ENCODE measurements around the gene VPS26A. TPM values are rescaled to one million over a fixed set of nuclear protein-coding genes. Genes with fewer than 3 reads are reported as not detected.

Gene VPS26A
- total RNA-seq, 1 experiment from 2014 or later = 37.4 TPM

DNA sequence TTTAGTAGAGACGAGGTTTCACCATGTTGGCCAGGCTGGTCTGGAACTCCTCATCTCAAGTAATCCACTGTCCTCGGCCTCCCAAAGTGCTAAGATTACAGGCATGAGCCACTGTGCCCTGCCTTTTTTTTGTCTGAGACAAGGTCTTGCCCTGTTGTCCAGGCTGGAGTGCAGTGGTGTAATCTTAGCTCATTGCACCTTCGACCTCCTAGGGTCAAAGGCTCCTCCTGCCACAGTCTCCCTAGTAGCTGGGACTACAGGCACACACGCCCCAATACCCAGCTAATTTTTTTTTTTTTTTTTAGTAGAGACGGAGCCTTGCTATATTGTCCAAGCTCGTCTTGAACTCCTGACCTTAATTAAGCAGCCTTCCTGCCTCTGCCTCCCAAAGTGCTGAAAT, 29.2 kb downstream of the VPS26A start:
- ATAC-seq = no peak
- ChIA-PET CTCF (no interaction called here), POLR2A (no interaction called here)
- Mint-ChIP-seq H3K27me3 (ENCODE audit: low read depth) (no peaks in the 10 kb centered on the region), H3K4me1 (no peaks in the 10 kb centered on the region), H3K4me3 (no peak overlapping the region), H3K27ac (no peak overlapping the region), H3K36me3 (peaks cover 9% of the 10 kb centered on the region), H3K9me3 (no peaks in the 10 kb centered on the region)
- no peak for DNase-seq (ENCODE audit: low spot score)
- TF ChIP-seq, protein P1, sequence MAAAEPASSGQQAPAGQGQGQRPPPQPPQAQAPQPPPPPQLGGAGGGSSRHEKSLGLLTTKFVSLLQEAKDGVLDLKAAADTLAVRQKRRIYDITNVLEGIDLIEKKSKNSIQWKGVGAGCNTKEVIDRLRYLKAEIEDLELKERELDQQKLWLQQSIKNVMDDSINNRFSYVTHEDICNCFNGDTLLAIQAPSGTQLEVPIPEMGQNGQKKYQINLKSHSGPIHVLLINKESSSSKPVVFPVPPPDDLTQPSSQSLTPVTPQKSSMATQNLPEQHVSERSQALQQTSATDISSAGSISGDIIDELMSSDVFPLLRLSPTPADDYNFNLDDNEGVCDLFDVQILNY (CRISPR knock-in tag; IDR thresholded peaks at IDR 0.05) = no peak
- TF ChIP-seq, protein P2, sequence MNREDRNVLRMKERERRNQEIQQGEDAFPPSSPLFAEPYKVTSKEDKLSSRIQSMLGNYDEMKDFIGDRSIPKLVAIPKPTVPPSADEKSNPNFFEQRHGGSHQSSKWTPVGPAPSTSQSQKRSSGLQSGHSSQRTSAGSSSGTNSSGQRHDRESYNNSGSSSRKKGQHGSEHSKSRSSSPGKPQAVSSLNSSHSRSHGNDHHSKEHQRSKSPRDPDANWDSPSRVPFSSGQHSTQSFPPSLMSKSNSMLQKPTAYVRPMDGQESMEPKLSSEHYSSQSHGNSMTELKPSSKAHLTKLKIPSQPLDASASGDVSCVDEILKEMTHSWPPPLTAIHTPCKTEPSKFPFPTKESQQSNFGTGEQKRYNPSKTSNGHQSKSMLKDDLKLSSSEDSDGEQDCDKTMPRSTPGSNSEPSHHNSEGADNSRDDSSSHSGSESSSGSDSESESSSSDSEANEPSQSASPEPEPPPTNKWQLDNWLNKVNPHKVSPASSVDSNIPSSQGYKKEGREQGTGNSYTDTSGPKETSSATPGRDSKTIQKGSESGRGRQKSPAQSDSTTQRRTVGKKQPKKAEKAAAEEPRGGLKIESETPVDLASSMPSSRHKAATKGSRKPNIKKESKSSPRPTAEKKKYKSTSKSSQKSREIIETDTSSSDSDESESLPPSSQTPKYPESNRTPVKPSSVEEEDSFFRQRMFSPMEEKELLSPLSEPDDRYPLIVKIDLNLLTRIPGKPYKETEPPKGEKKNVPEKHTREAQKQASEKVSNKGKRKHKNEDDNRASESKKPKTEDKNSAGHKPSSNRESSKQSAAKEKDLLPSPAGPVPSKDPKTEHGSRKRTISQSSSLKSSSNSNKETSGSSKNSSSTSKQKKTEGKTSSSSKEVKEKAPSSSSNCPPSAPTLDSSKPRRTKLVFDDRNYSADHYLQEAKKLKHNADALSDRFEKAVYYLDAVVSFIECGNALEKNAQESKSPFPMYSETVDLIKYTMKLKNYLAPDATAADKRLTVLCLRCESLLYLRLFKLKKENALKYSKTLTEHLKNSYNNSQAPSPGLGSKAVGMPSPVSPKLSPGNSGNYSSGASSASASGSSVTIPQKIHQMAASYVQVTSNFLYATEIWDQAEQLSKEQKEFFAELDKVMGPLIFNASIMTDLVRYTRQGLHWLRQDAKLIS (CRISPR knock-in tag; IDR thresholded peaks at IDR 0.05; ENCODE audit: borderline replicate concordance) = no peak

DNA sequence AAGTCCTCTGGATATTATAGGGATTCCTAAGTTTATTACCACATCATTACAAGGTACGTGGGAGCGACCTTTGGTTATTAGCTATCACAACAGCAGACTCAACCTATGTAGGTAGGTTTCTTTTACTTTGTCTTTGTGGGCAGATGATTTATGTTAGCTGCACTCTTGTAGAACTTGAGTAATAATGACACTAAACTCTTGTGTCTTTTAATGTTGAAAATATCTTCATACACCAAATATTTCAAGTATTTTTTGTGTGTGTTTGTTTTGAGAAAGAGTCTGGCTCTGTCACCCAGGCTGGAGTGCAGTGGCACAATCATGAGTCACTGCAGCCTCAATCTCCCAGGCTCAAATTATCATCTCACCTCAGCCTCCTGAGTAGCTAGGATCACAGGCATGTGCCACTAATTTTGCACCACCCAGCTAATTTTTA, 36.8 kb downstream of the VPS26A start:
- H3K27me3 Mint-ChIP-seq (ENCODE audit: low read depth) = no peaks in the 10 kb centered on the region

More for the DNA sequence above, 36.8 kb downstream of the VPS26A start:
- ATAC-seq (no peak), DNase-seq (ENCODE audit: low spot score) (no peak)
- no peaks in the 10 kb centered on the region for H3K4me1 Mint-ChIP-seq
- no peak overlapping the region for H3K27ac Mint-ChIP-seq
- TF ChIP-seq, protein P3, sequence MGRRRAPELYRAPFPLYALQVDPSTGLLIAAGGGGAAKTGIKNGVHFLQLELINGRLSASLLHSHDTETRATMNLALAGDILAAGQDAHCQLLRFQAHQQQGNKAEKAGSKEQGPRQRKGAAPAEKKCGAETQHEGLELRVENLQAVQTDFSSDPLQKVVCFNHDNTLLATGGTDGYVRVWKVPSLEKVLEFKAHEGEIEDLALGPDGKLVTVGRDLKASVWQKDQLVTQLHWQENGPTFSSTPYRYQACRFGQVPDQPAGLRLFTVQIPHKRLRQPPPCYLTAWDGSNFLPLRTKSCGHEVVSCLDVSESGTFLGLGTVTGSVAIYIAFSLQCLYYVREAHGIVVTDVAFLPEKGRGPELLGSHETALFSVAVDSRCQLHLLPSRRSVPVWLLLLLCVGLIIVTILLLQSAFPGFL (CRISPR knock-in tag; IDR thresholded peaks at IDR 0.05; ENCODE audit: borderline replicate concordance) = no peak
- TF ChIP-seq, protein P4, sequence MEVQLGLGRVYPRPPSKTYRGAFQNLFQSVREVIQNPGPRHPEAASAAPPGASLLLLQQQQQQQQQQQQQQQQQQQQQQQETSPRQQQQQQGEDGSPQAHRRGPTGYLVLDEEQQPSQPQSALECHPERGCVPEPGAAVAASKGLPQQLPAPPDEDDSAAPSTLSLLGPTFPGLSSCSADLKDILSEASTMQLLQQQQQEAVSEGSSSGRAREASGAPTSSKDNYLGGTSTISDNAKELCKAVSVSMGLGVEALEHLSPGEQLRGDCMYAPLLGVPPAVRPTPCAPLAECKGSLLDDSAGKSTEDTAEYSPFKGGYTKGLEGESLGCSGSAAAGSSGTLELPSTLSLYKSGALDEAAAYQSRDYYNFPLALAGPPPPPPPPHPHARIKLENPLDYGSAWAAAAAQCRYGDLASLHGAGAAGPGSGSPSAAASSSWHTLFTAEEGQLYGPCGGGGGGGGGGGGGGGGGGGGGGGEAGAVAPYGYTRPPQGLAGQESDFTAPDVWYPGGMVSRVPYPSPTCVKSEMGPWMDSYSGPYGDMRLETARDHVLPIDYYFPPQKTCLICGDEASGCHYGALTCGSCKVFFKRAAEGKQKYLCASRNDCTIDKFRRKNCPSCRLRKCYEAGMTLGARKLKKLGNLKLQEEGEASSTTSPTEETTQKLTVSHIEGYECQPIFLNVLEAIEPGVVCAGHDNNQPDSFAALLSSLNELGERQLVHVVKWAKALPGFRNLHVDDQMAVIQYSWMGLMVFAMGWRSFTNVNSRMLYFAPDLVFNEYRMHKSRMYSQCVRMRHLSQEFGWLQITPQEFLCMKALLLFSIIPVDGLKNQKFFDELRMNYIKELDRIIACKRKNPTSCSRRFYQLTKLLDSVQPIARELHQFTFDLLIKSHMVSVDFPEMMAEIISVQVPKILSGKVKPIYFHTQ (CRISPR knock-in tag; IDR thresholded peaks at IDR 0.05) = no peak
- TF ChIP-seq SP1 (CRISPR knock-in tag; conservative IDR thresholded peaks at IDR 0.05) (no peak), ESRRA (CRISPR knock-in tag; IDR thresholded peaks at IDR 0.05; ENCODE audit: borderline replicate concordance) (no peak), ZNF263 (CRISPR knock-in tag; IDR thresholded peaks at IDR 0.05; ENCODE audit: low read depth) (no peak), TP53 (CRISPR knock-in tag; IDR thresholded peaks at IDR 0.05) (no peak), RORB (CRISPR knock-in tag; IDR thresholded peaks at IDR 0.05) (no peak), ZNF138 (CRISPR knock-in tag; conservative IDR thresholded peaks at IDR 0.05) (no peak), CREB1 (CRISPR knock-in tag; IDR thresholded peaks at IDR 0.05) (no peak)
- TF ChIP-seq, protein P5, sequence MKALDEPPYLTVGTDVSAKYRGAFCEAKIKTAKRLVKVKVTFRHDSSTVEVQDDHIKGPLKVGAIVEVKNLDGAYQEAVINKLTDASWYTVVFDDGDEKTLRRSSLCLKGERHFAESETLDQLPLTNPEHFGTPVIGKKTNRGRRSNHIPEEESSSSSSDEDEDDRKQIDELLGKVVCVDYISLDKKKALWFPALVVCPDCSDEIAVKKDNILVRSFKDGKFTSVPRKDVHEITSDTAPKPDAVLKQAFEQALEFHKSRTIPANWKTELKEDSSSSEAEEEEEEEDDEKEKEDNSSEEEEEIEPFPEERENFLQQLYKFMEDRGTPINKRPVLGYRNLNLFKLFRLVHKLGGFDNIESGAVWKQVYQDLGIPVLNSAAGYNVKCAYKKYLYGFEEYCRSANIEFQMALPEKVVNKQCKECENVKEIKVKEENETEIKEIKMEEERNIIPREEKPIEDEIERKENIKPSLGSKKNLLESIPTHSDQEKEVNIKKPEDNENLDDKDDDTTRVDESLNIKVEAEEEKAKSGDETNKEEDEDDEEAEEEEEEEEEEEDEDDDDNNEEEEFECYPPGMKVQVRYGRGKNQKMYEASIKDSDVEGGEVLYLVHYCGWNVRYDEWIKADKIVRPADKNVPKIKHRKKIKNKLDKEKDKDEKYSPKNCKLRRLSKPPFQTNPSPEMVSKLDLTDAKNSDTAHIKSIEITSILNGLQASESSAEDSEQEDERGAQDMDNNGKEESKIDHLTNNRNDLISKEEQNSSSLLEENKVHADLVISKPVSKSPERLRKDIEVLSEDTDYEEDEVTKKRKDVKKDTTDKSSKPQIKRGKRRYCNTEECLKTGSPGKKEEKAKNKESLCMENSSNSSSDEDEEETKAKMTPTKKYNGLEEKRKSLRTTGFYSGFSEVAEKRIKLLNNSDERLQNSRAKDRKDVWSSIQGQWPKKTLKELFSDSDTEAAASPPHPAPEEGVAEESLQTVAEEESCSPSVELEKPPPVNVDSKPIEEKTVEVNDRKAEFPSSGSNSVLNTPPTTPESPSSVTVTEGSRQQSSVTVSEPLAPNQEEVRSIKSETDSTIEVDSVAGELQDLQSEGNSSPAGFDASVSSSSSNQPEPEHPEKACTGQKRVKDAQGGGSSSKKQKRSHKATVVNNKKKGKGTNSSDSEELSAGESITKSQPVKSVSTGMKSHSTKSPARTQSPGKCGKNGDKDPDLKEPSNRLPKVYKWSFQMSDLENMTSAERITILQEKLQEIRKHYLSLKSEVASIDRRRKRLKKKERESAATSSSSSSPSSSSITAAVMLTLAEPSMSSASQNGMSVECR (CRISPR knock-in tag; IDR thresholded peaks at IDR 0.05; ENCODE audit: borderline replicate concordance) = no peak
- TF ChIP-seq, protein P6, sequence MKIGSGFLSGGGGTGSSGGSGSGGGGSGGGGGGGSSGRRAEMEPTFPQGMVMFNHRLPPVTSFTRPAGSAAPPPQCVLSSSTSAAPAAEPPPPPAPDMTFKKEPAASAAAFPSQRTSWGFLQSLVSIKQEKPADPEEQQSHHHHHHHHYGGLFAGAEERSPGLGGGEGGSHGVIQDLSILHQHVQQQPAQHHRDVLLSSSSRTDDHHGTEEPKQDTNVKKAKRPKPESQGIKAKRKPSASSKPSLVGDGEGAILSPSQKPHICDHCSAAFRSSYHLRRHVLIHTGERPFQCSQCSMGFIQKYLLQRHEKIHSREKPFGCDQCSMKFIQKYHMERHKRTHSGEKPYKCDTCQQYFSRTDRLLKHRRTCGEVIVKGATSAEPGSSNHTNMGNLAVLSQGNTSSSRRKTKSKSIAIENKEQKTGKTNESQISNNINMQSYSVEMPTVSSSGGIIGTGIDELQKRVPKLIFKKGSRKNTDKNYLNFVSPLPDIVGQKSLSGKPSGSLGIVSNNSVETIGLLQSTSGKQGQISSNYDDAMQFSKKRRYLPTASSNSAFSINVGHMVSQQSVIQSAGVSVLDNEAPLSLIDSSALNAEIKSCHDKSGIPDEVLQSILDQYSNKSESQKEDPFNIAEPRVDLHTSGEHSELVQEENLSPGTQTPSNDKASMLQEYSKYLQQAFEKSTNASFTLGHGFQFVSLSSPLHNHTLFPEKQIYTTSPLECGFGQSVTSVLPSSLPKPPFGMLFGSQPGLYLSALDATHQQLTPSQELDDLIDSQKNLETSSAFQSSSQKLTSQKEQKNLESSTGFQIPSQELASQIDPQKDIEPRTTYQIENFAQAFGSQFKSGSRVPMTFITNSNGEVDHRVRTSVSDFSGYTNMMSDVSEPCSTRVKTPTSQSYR (CRISPR knock-in tag; IDR thresholded peaks at IDR 0.05) = no peak
- peaks cover 25% of the 10 kb centered on the region for H3K36me3 Mint-ChIP-seq
- H3K9me3 Mint-ChIP-seq = no peaks in the 10 kb centered on the region
- no peak overlapping the region for H3K4me3 Mint-ChIP-seq
- CTCF ChIA-PET = no interaction called here
- POLR2A ChIA-PET = no interaction called here
